Measurements from ENCODE around the gene ELMO2. TPM values are rescaled to one million over a fixed set of nuclear protein-coding genes. Genes with fewer than 3 reads are reported as not detected.

Gene ELMO2
- total and polyA plus RNA-seq, 2 of the 4 experiments (the other 2 are of a cell fraction), result 29.2 to 52.7 TPM

DNA sequence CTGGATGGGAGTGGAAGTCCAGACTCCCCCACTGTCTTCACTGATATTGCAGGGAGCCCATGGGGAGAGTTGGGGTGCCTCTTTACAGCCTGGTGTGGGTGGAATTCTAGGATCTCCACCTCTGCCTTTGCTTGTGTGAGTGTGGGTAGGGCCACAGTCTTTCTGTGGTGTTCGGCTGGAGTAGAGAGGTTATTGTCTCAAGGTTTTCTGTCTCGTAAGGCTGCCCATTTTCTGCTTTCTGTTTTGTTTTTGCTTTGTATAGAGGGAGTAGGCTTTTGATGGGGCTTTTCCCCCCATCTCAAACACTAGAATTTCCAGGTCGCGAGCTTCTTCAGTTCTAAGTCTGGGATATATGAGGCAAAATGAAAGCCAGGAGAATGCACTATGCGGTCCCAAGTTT lies 40.4 kb upstream of the ELMO2 start:
- intact Hi-C loops (cut with micrococcal nuclease), result no loop called here
- Histone ChIP-seq H4K5ac (ENCODE audit: low read depth, low read length) (no peak overlapping the region), H3K79me1 (ENCODE audit: low read depth in 1 of 2, low read length in 2 of 2) (no peaks in the 10 kb centered on the region), H2BK5ac (ENCODE audit: low read depth, low read length, poor library complexity, severe bottlenecking) (no peak overlapping the region), H3K18ac (ENCODE audit: low read depth, low read length) (no peak overlapping the region), H2AK9ac (replicated peaks; ENCODE audit: low read depth, low read length, poor library complexity) (no peak overlapping the region), H2AK5ac (ENCODE audit: low read depth, low read length) (no peak overlapping the region), H3K14ac (replicated peaks; ENCODE audit: low read depth, low read length) (no peak overlapping the region), H3K56ac (ENCODE audit: extremely low read depth, insufficient read depth, low read length) (no peak overlapping the region), H4K8ac (ENCODE audit: low read depth in 2 of 2, low read length in 2 of 2) (no peak overlapping the region), H2BK20ac (ENCODE audit: low read depth, low read length) (no peak overlapping the region), H3K9me1 (ENCODE audit: insufficient read depth, low read length) (no peaks in the 10 kb centered on the region), H2BK15ac (ENCODE audit: low read depth, low read length) (no peak overlapping the region), H2AFZ (replicated peaks; ENCODE audit: low read length, poor library complexity) (no peak overlapping the region), H3K4me2 (ENCODE audit: low read depth, low read length) (no peak overlapping the region), H3K23ac (ENCODE audit: low read depth, low read length) (no peak overlapping the region), H3K27ac (ENCODE audit: insufficient read depth, low read length) (no peak overlapping the region), H3K27me3 (ENCODE audit: control insufficient read depth, insufficient read depth, low read length) (peaks cover 5% of the 10 kb centered on the region), H4K20me1 (ENCODE audit: insufficient read depth, low read length) (no peaks in the 10 kb centered on the region), H4K91ac (ENCODE audit: insufficient read depth, low read depth, low read length) (no peak overlapping the region), H3K4me3 (ENCODE audit: insufficient read depth, low read depth, low read length) (no peak overlapping the region), H3K9me3 (ENCODE audit: control insufficient read depth, insufficient read depth, low read length) (no peaks in the 10 kb centered on the region), H3K9ac (ENCODE audit: low read depth, low read length) (no peak overlapping the region), H3K36me3 (ENCODE audit: control insufficient read depth, insufficient read depth, low read length) (no peaks in the 10 kb centered on the region), H3K4me1 (ENCODE audit: control insufficient read depth, insufficient read depth, low read length) (no peaks in the 10 kb centered on the region), H2BK120ac (ENCODE audit: low read depth, low read length) (no peak overlapping the region), H3K4ac (ENCODE audit: low read depth, low read length) (no peak overlapping the region)
- ATAC-seq (ENCODE audit: low read depth) (no peak), DNase-seq (no peak)
- WGBS, 2 experiments (ENCODE audit: extremely low coverage in 2 of 2, insufficient read length in 1 of 2), result no CpG with 5 or more reads among the region's 5 CpGs
- in situ Hi-C loops (cut with MboI; ENCODE audit: low sequenced_read_pairs), result no loop called here
- ChIA-PET CTCF (no interaction called here), POLR2A (ENCODE audit: unreplicated experiment) (no interaction called here)
- TF ChIP-seq CEBPB (IDR thresholded peaks at IDR 0.05; ENCODE audit: low read depth, low read length), result no peak
- no peak for TF ChIP-seq MAZ (IDR thresholded peaks at IDR 0.05; ENCODE audit: borderline replicate concordance, low read depth, low read length)
- TF ChIP-seq, protein P1, sequence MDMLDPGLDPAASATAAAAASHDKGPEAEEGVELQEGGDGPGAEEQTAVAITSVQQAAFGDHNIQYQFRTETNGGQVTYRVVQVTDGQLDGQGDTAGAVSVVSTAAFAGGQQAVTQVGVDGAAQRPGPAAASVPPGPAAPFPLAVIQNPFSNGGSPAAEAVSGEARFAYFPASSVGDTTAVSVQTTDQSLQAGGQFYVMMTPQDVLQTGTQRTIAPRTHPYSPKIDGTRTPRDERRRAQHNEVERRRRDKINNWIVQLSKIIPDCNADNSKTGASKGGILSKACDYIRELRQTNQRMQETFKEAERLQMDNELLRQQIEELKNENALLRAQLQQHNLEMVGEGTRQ (IDR thresholded peaks at IDR 0.05; ENCODE audit: low read depth, low read length), result no peak
- no peak for TF ChIP-seq RAD21 (IDR thresholded peaks at IDR 0.05; ENCODE audit: low read length)
- TF ChIP-seq RFX5 (IDR thresholded peaks at IDR 0.05; ENCODE audit: low read depth, low read length), result no peak
- no TSS peak for BruUV-seq (replicated peaks)
- dilution Hi-C loops (cut with HindIII; ENCODE audit: low sequenced_read_pairs, unreplicated experiment), result no loop called here
